ENCODE results near the gene FGD1.

GRCh38 chrX:54407266-54407665, 88.8 kb downstream of the FGD1 start:
- TF ChIP-seq CTCF (IDR thresholded peaks at IDR 0.05; ENCODE audit: insufficient read depth, low read length, poor library complexity, severe bottlenecking) = no peak
- TF ChIP-seq EZH2phosphoT487 (conservative IDR thresholded peaks at IDR 0.05; ENCODE audit: low read length) = no peak
